Brain microvascular endothelial cell (primary cell): ENCODE measurements around the gene AMACR.

Experiments
- DNase-seq: peaks from one replicate; pipeline ENCODE4 v3.0.0-alpha.2; 2020
- H3K27ac ChIP-seq: fragments of 250-450 bp; sonication (Bioruptor Pico); 2 replicates; pipeline ENCODE4 v1.5.1; 2020; ENCODE audit warnings: mild to moderate bottlenecking, moderate library complexity
- H3K27me3 ChIP-seq: fragments of 250-450 bp; sonication (Bioruptor Pico); replicated peaks from 2 replicates; pipeline ENCODE4 v1.5.1; 2020; ENCODE audit warnings: mild to moderate bottlenecking
- H3K36me3 ChIP-seq: fragments of 250-450 bp; sonication (Bioruptor Pico); replicated peaks from 2 replicates; pipeline ENCODE4 v1.5.1; 2020; ENCODE audit warnings: mild to moderate bottlenecking
- H3K4me3 ChIP-seq: 2 replicates; pipeline ENCODE4 v1.5.1; 2011; ENCODE audit warnings: low read depth, mild to moderate bottlenecking, control low read depth, low read length, moderate library complexity
- CTCF ChIP-seq: IDR thresholded peaks from 2 replicates; pipeline ENCODE4 v1.5.1; 2011; ENCODE audit warnings: low read depth, mild to moderate bottlenecking, moderate library complexity, low read length, control low read depth, inconsistent platforms; ENCODE audit errors: missing control alignments
- in situ Hi-C: cut with HindIII; loops from 2 replicates; pipeline ENCODE4 v1.10.0; 2017; ENCODE audit warnings: low sequenced_read_pairs, low pct_ligation_motif_present

AMACR gene

GRCh38 chr5:33981408-33982162 is 26.3 kb downstream of the AMACR start:
- in situ Hi-C loops = no loop called here
- Histone ChIP-seq H3K27ac (no peak overlapping the region), H3K36me3 (no peaks in the 10 kb centered on the region), H3K4me3 (no peak overlapping the region), H3K27me3 (no peaks in the 10 kb centered on the region)
- DNase-seq = no peak
- no peak for TF ChIP-seq CTCF

GRCh38 chr5:33980030-33980429 is 27.8 kb downstream of the AMACR start:
- no peaks in the 10 kb centered on the region for H3K36me3 ChIP-seq
- DNase-seq = no peak
- TF ChIP-seq CTCF = no peak
- in situ Hi-C loops = no loop called here
- no peak overlapping the region for H3K4me3 ChIP-seq
- no peaks in the 10 kb centered on the region for H3K27me3 ChIP-seq
- no peak overlapping the region for H3K27ac ChIP-seq

GRCh38 chr5:33978306-33978705 is 29.5 kb downstream of the AMACR start:
- in situ Hi-C loops = no loop called here
- no peak overlapping the region for H3K4me3 ChIP-seq
- no peak overlapping the region for H3K27ac ChIP-seq
- no peaks in the 10 kb centered on the region for H3K36me3 ChIP-seq
- no peak for TF ChIP-seq CTCF
- no peaks in the 10 kb centered on the region for H3K27me3 ChIP-seq
- no peak for DNase-seq

- Histone ChIP-seq H3K4me3 (no peak overlapping the region), H3K27me3 (no peaks in the 10 kb centered on the region), H3K27ac (no peak overlapping the region), H3K36me3 (no peaks in the 10 kb centered on the region)
- no peak for TF ChIP-seq CTCF
- no peak for DNase-seq
- in situ Hi-C loops = no loop called here
Observed at GRCh38 chr5:33976307-33976706, 31.5 kb downstream of the AMACR start.

- in situ Hi-C loops = no loop called here
- TF ChIP-seq CTCF = no peak
- Histone ChIP-seq H3K27ac (no peak overlapping the region), H3K4me3 (no peak overlapping the region), H3K36me3 (no peaks in the 10 kb centered on the region), H3K27me3 (no peaks in the 10 kb centered on the region)
- no peak for DNase-seq
Observed at GRCh38 chr5:33975852-33976251, 32.0 kb downstream of the AMACR start.

GRCh38 chr5:33973271-33973670 is 34.6 kb downstream of the AMACR start:
- H3K4me3 ChIP-seq = no peak overlapping the region
- H3K27ac ChIP-seq = no peak overlapping the region
- no peak for DNase-seq
- no peaks in the 10 kb centered on the region for H3K27me3 ChIP-seq
- TF ChIP-seq CTCF = no peak
- in situ Hi-C loops = no loop called here
- no peaks in the 10 kb centered on the region for H3K36me3 ChIP-seq
